AG04449 (cell line): ENCODE measurements around the gene TOR1A.
"Not testable (repeated sequence)": the region's sequence is repeated elsewhere in the genome, so short reads cannot be mapped to it uniquely, and the experiment has no call there.

Experiments
- CTCF ChIA-PET: fragments of 350-600 bp; formaldehyde crosslinking; extraction: SDS; loops from one replicate; lab custom pipeline; 2021; ENCODE audit warnings: antibody characterized with exemption; lab: Yijun Ruan, JAX
- POLR2A ChIA-PET: fragments of 400-600, 350-600 bp; formaldehyde crosslinking; extraction: SDS; loops from one replicate; lab custom pipeline; 2020; ENCODE audit warnings: antibody characterized with exemption, inconsistent platforms; lab: Yijun Ruan, JAX
- DNase-seq: peaks from one replicate; pipeline ENCODE4 v3.0.0-alpha.2; 2010; ENCODE audit warnings: low read depth, low spot score
- H3K4me3 ChIP-seq: 2 replicates; pipeline ENCODE4 v1.5.1; 2011; ENCODE audit warnings: low read depth, mild to moderate bottlenecking, control low read depth, low read length
- CTCF ChIP-seq: IDR thresholded peaks from one replicate; pipeline ENCODE4 v1.5.1; 2011; ENCODE audit warnings: mild to moderate bottlenecking, moderate library complexity, low read length, control low read depth, inconsistent platforms; ENCODE audit not compliant: insufficient read depth; ENCODE audit errors: missing control alignments

TOR1A gene

GRCh38 chr9:129809346-129809745 is 14.6 kb downstream of the TOR1A start:
- no peak for TF ChIP-seq CTCF
- DNase-seq = no peak
- ChIA-PET POLR2A (no interaction called here), CTCF (interaction anchor here (1.2 kb wide), 1 partner anchor 83 kb away, joined by 3 read pairs; no protein-coding TSS in a partner anchor)
- no peak overlapping the region for H3K4me3 ChIP-seq

- ChIA-PET CTCF (interaction anchor here (2.1 kb wide), 1 partner anchor 16 kb away, joined by 8 read pairs; no protein-coding TSS in a partner anchor), POLR2A (no interaction called here)
- TF ChIP-seq CTCF = no peak
- no peak for DNase-seq
- no peak overlapping the region for H3K4me3 ChIP-seq
Measured at GRCh38 chr9:129806061-129806460, 17.9 kb downstream of the TOR1A start.

GRCh38 chr9:129803676-129804060 is 20.3 kb downstream of the TOR1A start:
- no peak for TF ChIP-seq CTCF
- POLR2A ChIA-PET = interaction anchor here (0.5 to 1.0 kb wide), 2 partner anchors 27 to 250 kb away, joined by 3 read pairs; no protein-coding TSS in a partner anchor
- no peak for DNase-seq
- peak overlapping the region; percentile 73 for H3K4me3 ChIP-seq
- CTCF ChIA-PET = interaction anchor here (0.6 to 1.2 kb wide), 7 partner anchors 9 to 924 kb away, joined by 3 to 4 read pairs (median 3); no protein-coding TSS in a partner anchor

- peak within 1 kb of the TSS; percentile 73 for H3K4me3 ChIP-seq
- DNase-seq = no peak
- POLR2A ChIA-PET = interaction anchor here (0.5 to 1.0 kb wide), 3 partner anchors 9 to 250 kb away, joined by 3 to 5 read pairs (median 3); no protein-coding TSS in a partner anchor
- TF ChIP-seq CTCF = no peak
- CTCF ChIA-PET = interaction anchor here (0.6 to 1.4 kb wide), 9 partner anchors 12 to 923 kb away, joined by 3 to 5 read pairs (median 3); no protein-coding TSS in a partner anchor
Measured at GRCh38 chr9:129802833-129803675, 20.9 kb downstream of the TOR1A start, which contains the start of gene TOR1B. TOR1B (plus strand) TSS chr9:129803184; CDS start chr9:129803213, 29 bp downstream.

- ChIA-PET CTCF (interaction anchor here (0.9 to 1.4 kb wide), 4 partner anchors 11 to 75 kb away, joined by 4 to 5 read pairs (median 4); no protein-coding TSS in a partner anchor), POLR2A (interaction anchor here (0.7 to 0.8 kb wide), 2 partner anchors 16 to 104 kb away, joined by 3 read pairs; no protein-coding TSS in a partner anchor)
- no peak for TF ChIP-seq CTCF
- no peak for DNase-seq
- no peak overlapping the region for H3K4me3 ChIP-seq
Measured at GRCh38 chr9:129801504-129801903, 22.4 kb downstream of the TOR1A start.

- CTCF ChIA-PET = interaction anchor here (0.9 kb wide), 1 partner anchor 9 kb away, joined by 3 read pairs; no protein-coding TSS in a partner anchor
Measured at GRCh38 chr9:129798973-129799372, 25.0 kb downstream of the TOR1A start.

GRCh38 chr9:129796029-129796428 is 27.9 kb downstream of the TOR1A start:
- POLR2A ChIA-PET, H3K4me3 ChIP-seq, DNase-seq: not testable (repeated sequence)
- CTCF ChIA-PET = interaction anchor here (2.7 to 3.0 kb wide), 2 partner anchors 10 to 12 kb away, joined by 9 to 13 read pairs; no protein-coding TSS in a partner anchor

More at GRCh38 chr9:129798973-129799372, 25.0 kb downstream of the TOR1A start:
- no peak overlapping the region for H3K4me3 ChIP-seq
- no peak for TF ChIP-seq CTCF
- POLR2A ChIA-PET = no interaction called here
- no peak for DNase-seq
